HFFc6 (cell line): Measurements from ENCODE around the gene LTBR. TPM values are rescaled to one million over a fixed set of nuclear protein-coding genes. Genes with fewer than 3 reads are reported as not detected.

Experiments
- DNase-seq: peaks from one replicate; pipeline ENCODE4 v3.0.0-alpha.2; 2018
- H3K27ac Mint-ChIP-seq: 2 replicates; pipeline ENCODE4 v1.8.0; 2020; ENCODE audit warnings: mild to moderate bottlenecking, mixed read lengths
- H3K27me3 Mint-ChIP-seq: 2 replicates; pipeline ENCODE4 v1.8.0; 2021; ENCODE audit warnings: mild to moderate bottlenecking, moderate library complexity, mixed read lengths; ENCODE audit not compliant: insufficient read depth
- H3K36me3 Mint-ChIP-seq: 2 replicates; pipeline ENCODE4 v1.8.0; 2021; ENCODE audit warnings: low read depth, mixed read lengths
- H3K4me1 Mint-ChIP-seq: 2 replicates; pipeline ENCODE4 v1.8.0; 2020; ENCODE audit warnings: low read depth, mixed read lengths
- H3K4me3 Mint-ChIP-seq: 2 replicates; pipeline ENCODE4 v1.8.0; 2020; ENCODE audit warnings: mild to moderate bottlenecking, moderate library complexity, mixed read lengths
- H3K9me3 Mint-ChIP-seq: 2 replicates; pipeline ENCODE4 v1.8.0; 2020; ENCODE audit warnings: mild to moderate bottlenecking, mixed read lengths
- CTCF ChIP-seq: fragments of 200-600 bp; sonication (generic); IDR thresholded peaks from 2 replicates; pipeline ENCODE4 v1.5.0; 2021; ENCODE audit warnings: antibody characterized with exemption, mild to moderate bottlenecking
- total RNA-seq, 6 experiments: library from RNA; stranded (reverse); fragmentation: NEBNext Ultra II Directional; extraction: Animal tissue kit (Norgen Biotek cat#: 25700); gene quantifications; 2 replicates in 1 of 6; 3 replicates in 5 of 6; pipeline ENCODE4 v1.2.3, GENCODE V29; 2021

Gene LTBR
- total RNA-seq, 6 experiments from 2014 or later: 91.5 to 124 (median 106) TPM

- no peak for TF ChIP-seq CTCF
- Mint-ChIP-seq H3K27ac (no peak overlapping the region), H3K27me3 (no peaks in the 10 kb centered on the region), H3K4me3 (no peak overlapping the region), H3K36me3 (peaks cover 11% of the 10 kb centered on the region), H3K4me1 (peaks cover 7% of the 10 kb centered on the region), H3K9me3 (no peaks in the 10 kb centered on the region)
- no peak for DNase-seq
Measured at GRCh38 chr12:6405963-6406362, 22.0 kb downstream of the LTBR start.

DNA sequence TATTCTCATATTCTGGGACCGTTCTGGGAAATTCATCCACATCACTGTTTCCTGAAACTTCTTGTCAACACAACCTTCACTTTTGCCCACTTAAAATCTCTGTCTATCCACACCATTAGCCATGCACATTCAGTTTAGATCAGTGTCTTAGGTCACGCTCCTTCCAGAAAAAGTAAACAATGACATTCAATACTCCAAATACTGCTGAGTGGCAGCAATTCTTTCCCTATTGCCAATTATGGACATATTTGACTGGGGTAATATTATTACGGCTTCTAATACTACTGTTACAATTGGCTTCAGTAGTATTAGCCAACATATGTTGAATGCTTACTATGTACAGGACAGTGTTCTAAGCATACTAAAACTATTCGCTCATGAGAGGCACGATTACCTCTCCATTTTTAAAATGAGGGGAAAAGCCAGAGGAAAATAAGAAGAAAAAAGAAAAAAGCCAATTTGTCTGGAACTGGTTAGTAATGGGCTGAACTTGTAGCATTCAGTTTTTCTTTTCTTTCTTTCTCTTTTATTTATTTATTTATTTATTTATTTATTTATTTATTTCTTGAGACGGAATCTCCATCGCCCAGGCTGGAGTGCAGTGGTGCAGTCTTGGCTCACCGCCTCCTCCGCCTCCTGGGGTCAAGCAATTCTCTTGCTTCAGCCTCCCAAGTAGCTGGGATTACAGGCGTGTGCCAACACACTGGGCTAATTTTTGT is 23.4 kb downstream of the LTBR start:
- H3K9me3 Mint-ChIP-seq: no peaks in the 10 kb centered on the region
- H3K4me3 Mint-ChIP-seq: no peak overlapping the region
- H3K27ac Mint-ChIP-seq: no peak overlapping the region
- no peaks in the 10 kb centered on the region; the same call in 1 of the 2 replicates for H3K27me3 Mint-ChIP-seq
- peaks cover 7% of the 10 kb centered on the region for H3K4me1 Mint-ChIP-seq
- H3K36me3 Mint-ChIP-seq: peaks cover 11% of the 10 kb centered on the region
- no peak for DNase-seq
- no peak for TF ChIP-seq CTCF

DNA sequence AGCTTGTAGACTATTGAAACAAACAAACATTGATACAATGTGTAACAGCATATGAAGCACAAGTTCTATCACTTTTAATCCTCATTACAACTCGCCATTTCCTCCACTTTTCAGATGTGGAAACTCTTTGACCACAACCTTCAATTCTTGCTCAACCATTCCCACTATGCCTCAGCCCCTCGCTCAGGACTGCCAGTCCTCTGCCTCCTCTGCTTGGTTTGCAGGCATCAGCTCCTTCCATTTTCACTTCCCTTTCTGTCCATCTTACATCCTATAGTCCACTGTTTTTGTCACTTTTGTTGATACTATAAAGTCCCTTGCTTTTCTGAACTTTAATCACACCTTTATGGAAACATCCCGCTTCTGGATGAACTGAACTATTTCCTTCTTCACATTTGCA is 32.6 kb downstream of the LTBR start:
- H3K4me3 Mint-ChIP-seq: no peak overlapping the region
- no peak for DNase-seq
- peaks cover 5% of the 10 kb centered on the region; the same call in 1 of the 2 replicates for H3K36me3 Mint-ChIP-seq
- no peaks in the 10 kb centered on the region for H3K4me1 Mint-ChIP-seq
- peaks cover 2% of the 10 kb centered on the region for H3K27me3 Mint-ChIP-seq
- no peak for TF ChIP-seq CTCF
- no peaks in the 10 kb centered on the region for H3K9me3 Mint-ChIP-seq
- H3K27ac Mint-ChIP-seq: no peak overlapping the region

GRCh38 chr12:6418796-6419195 is 34.8 kb downstream of the LTBR start:
- Mint-ChIP-seq H3K36me3 (peaks cover 5% of the 10 kb centered on the region; the same call in 1 of the 2 replicates), H3K4me3 (no peak overlapping the region), H3K9me3 (no peaks in the 10 kb centered on the region), H3K4me1 (peaks cover 7% of the 10 kb centered on the region; the same call in 1 of the 2 replicates), H3K27me3 (peaks cover 3% of the 10 kb centered on the region), H3K27ac (no peak overlapping the region)
- DNase-seq: no peak
- TF ChIP-seq CTCF: no peak

DNA sequence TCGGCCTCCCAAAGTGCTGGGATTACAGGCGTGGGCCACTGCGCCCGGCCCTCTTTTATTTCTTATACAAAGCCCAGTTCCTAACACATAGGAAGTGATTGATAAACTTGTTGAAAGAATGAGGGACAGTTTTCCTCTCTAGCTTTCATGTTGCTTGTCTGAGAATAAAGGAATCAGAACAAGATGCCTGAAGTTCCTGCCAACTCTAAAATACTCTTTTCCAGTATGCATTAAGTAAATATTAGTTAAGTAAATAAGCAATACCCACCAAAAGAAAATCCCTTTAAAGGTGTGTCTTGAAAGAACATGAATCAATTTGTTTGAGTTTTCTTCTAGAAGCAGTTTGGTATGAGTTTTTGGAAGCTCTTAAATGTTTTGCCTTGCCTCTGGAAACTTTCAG is 36.4 kb downstream of the LTBR start:
- peaks cover 8% of the 10 kb centered on the region; the same call in 1 of the 2 replicates for H3K4me1 Mint-ChIP-seq
- H3K27ac Mint-ChIP-seq: no peak overlapping the region
- H3K4me3 Mint-ChIP-seq: no peak overlapping the region
- peaks cover 1% of the 10 kb centered on the region for H3K27me3 Mint-ChIP-seq
- H3K36me3 Mint-ChIP-seq: peaks cover 5% of the 10 kb centered on the region; the same call in 1 of the 2 replicates
- H3K9me3 Mint-ChIP-seq: no peaks in the 10 kb centered on the region
- TF ChIP-seq CTCF: no peak
- no peak for DNase-seq
